Measurements from ENCODE around the gene ITGA2B. TPM values are rescaled to one million over a fixed set of nuclear protein-coding genes. Genes with fewer than 3 reads are reported as not detected.
A peak's percentile ranks its signal among the peaks of the same experiment; 100 is the strongest.

ITGA2B gene
- total and polyA plus RNA-seq, 2 of the 13 experiments (the other 11 are each of a cell fraction or from before 2014, with no cell fraction given), result 0.38 to 1.1 TPM

GRCh38 chr17:44374306-44375195, 14.9 kb downstream of the ITGA2B start (continued):
- TF ChIP-seq ATF4 (CRISPR knock-in tag; IDR thresholded peaks at IDR 0.05) (peak in 1 of 2 experiments; percentile 79; a peak in 2 of 4 replicates), ZNF251 (CRISPR knock-in tag; IDR thresholded peaks at IDR 0.05) (0 out of 2 replicates have a peak, but pooled peaks have one; percentile 62), HOXA5 (CRISPR knock-in tag; IDR thresholded peaks at IDR 0.05) (no peak), JARID2 (CRISPR knock-in tag; IDR thresholded peaks at IDR 0.05; ENCODE audit: insufficient replicate concordance) (no peak), SMAD1 (CRISPR knock-in tag; IDR thresholded peaks at IDR 0.05; ENCODE audit: borderline replicate concordance, low read depth) (peak; percentile 84), ZNF605 (CRISPR knock-in tag; IDR thresholded peaks at IDR 0.05) (no peak), NCOA5 (CRISPR knock-in tag; IDR thresholded peaks at IDR 0.05) (no peak), POLR2G (IDR thresholded peaks at IDR 0.05; ENCODE audit: low read depth, low read length) (0 out of 2 replicates have a peak, but pooled peaks have one; percentile 25), SP1 (IDR thresholded peaks at IDR 0.05) (no peak), SP1 (CRISPR knock-in tag; IDR thresholded peaks at IDR 0.05) (peak; percentile 30), MAF1 (CRISPR knock-in tag; IDR thresholded peaks at IDR 0.05; ENCODE audit: borderline replicate concordance) (no peak), ZMAT3 (CRISPR knock-in tag; conservative IDR thresholded peaks at IDR 0.05) (peak; percentile 75; the same call in 1 of the 2 replicates), ZNF839 (CRISPR knock-in tag; IDR thresholded peaks at IDR 0.05; ENCODE audit: borderline replicate concordance) (peak; percentile 74; the same call in 1 of the 2 replicates), PTBP1 (IDR thresholded peaks at IDR 0.05; ENCODE audit: low read depth, low read length, poor library complexity, severe bottlenecking) (no peak), ZNF431 (CRISPR knock-in tag; IDR thresholded peaks at IDR 0.05; ENCODE audit: borderline replicate concordance, low read depth) (peak; percentile 28; the same call in 1 of the 2 replicates), ZNF644 (CRISPR knock-in tag; IDR thresholded peaks at IDR 0.05; ENCODE audit: low read depth) (no peak), HDAC2 (CRISPR knock-in tag; IDR thresholded peaks at IDR 0.05) (peak; percentile 19; the same call in 1 of the 2 replicates), ZIK1 (CRISPR knock-in tag; IDR thresholded peaks at IDR 0.05; ENCODE audit: borderline replicate concordance, low read depth) (peak; percentile 47; the same call in 1 of the 2 replicates), HIC2 (CRISPR knock-in tag; IDR thresholded peaks at IDR 0.05; ENCODE audit: low read depth) (peak; percentile 46; the same call in 1 of the 2 replicates), ZNF772 (CRISPR knock-in tag; IDR thresholded peaks at IDR 0.05) (peak; percentile 56; the same call in 1 of the 2 replicates), NONO (IDR thresholded peaks at IDR 0.05) (no peak), NONO (CRISPR knock-in tag; conservative IDR thresholded peaks at IDR 0.05) (peak; percentile 50; the same call in 1 of the 2 replicates), RAD21 (CRISPR knock-in tag; IDR thresholded peaks at IDR 0.05) (no peak), SP4 (CRISPR knock-in tag; IDR thresholded peaks at IDR 0.05) (peak; percentile 63; the same call in 1 of the 2 replicates), DNMT1 (CRISPR knock-in tag; IDR thresholded peaks at IDR 0.05) (0 out of 2 replicates have a peak, but pooled peaks have one; percentile 19), SIN3A (IDR thresholded peaks at IDR 0.05; ENCODE audit: borderline replicate concordance, low read depth, low read length) (no peak)
